ENCODE measurements around the gene NFAT5.

Gene NFAT5

DNA sequence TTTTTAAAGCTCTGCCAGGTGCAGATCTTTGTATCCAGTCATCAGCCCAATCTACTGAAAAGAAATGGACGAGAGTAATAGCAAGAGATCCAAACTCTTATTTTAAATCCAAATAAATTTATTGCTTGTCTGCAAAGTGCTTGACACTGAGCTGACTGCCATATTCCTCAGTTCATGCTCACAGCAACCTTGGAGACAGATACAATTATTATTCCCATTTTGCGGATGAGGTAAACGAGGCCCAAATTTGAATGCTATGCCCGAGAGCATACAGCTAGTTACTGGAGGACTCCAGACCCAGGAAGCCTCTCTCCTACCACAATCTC lies 188.3 kb downstream of the NFAT5 start:
- Histone ChIP-seq H2AFZ (ENCODE audit: low read depth, low read length) (no peak overlapping the region), H3K79me2 (ENCODE audit: low read length) (peaks cover 50% of the 10 kb centered on the region), H3K36me3 (replicated peaks; ENCODE audit: low read depth, low read length) (peaks cover 32% of the 10 kb centered on the region), H3K9ac (ENCODE audit: low read length) (peak overlapping the region; percentile 95), H3K27me3 (ENCODE audit: low read depth, low read length) (no peaks in the 10 kb centered on the region), H3K4me1 (ENCODE audit: low read length) (peaks cover 7% of the 10 kb centered on the region), H4K20me1 (ENCODE audit: insufficient read depth, low read length) (peaks cover 4% of the 10 kb centered on the region; the same call in 1 of the 2 replicates), H3K4me2 (ENCODE audit: low read length) (peak overlapping the region; percentile 80), H3K9me3 (ENCODE audit: insufficient read depth, low read length) (no peaks in the 10 kb centered on the region), H3K27ac (ENCODE audit: low read length) (peak overlapping the region; percentile 61), H3K4me3 (ENCODE audit: low read length) (peak overlapping the region; percentile 93)
- TF ChIP-seq, protein P1, sequence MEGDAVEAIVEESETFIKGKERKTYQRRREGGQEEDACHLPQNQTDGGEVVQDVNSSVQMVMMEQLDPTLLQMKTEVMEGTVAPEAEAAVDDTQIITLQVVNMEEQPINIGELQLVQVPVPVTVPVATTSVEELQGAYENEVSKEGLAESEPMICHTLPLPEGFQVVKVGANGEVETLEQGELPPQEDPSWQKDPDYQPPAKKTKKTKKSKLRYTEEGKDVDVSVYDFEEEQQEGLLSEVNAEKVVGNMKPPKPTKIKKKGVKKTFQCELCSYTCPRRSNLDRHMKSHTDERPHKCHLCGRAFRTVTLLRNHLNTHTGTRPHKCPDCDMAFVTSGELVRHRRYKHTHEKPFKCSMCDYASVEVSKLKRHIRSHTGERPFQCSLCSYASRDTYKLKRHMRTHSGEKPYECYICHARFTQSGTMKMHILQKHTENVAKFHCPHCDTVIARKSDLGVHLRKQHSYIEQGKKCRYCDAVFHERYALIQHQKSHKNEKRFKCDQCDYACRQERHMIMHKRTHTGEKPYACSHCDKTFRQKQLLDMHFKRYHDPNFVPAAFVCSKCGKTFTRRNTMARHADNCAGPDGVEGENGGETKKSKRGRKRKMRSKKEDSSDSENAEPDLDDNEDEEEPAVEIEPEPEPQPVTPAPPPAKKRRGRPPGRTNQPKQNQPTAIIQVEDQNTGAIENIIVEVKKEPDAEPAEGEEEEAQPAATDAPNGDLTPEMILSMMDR (IDR thresholded peaks at IDR 0.05; ENCODE audit: low read depth, low read length) = no peak
- TF ChIP-seq EZH2phosphoT487 (IDR thresholded peaks at IDR 0.05; ENCODE audit: low read depth) = no peak
